ENCODE measurements around the gene FATE1. TPM values are rescaled to one million over a fixed set of nuclear protein-coding genes. Genes with fewer than 3 reads are reported as not detected.

Gene FATE1
- total RNA-seq, 4 donors from 2014 or later: not detected

GRCh38 chrX:151771726-151772125, 55.9 kb downstream of the FATE1 start:
- TF ChIP-seq CTCF (IDR thresholded peaks at IDR 0.05 in 4 of 5, conservative IDR thresholded peaks at IDR 0.05 in 1 of 5) (no peak), POLR2A (IDR thresholded peaks at IDR 0.05) (no peak)
- Histone ChIP-seq H3K9me3 (no peaks in the 10 kb centered on the region), H3K27me3 (no peaks in the 10 kb centered on the region), H3K27ac (no peak overlapping the region), H3K36me3 (no peaks in the 10 kb centered on the region), H3K4me1 (no peaks in the 10 kb centered on the region), H3K4me3 (no peak overlapping the region)
- in situ Hi-C loops (cut with MboI; ENCODE audit: low sequenced_read_pairs in 4 of 4): loop anchor here in 2 of 4 donors (25.0 kb wide), 2 partner anchors 866 to 1041 kb away; partner anchors contain the start of gene GABRQ (in 2 of the 2)
- intact Hi-C loops (cut with DNase I; ENCODE audit: low total_unique reads): no loop called here
- DNase-seq (no peak), ATAC-seq (no peak)

Other genes starting within 250 kb of the FATE1 start
- not detected for gene PASD1, start 152.4 kb upstream of the FATE1 start, total RNA-seq
- under 1 TPM in 2 of 4 donors, not detected in 2; 0.04 to 0.39 TPM for gene PRRG3, start 20.6 kb upstream of the FATE1 start, total RNA-seq
- not detected for gene CNGA2, start 18.7 kb downstream of the FATE1 start, total RNA-seq
- not detected for gene MAGEA4, start 196.9 kb downstream of the FATE1 start, total RNA-seq

Data from gastrocnemius medialis (tissue), 4 donors.